K562 (cell line): ENCODE results near the gene GALT. TPM values are rescaled to one million over a fixed set of nuclear protein-coding genes. Genes with fewer than 3 reads are reported as not detected.

Experiments used
- ATF7 ChIP-seq: fragments of 450-650 bp; IDR thresholded peaks from 2 replicates; pipeline ENCODE4 v1.7.1; 2014; ENCODE audit warnings: mild to moderate bottlenecking, moderate library complexity
- CBFA2T3 ChIP-seq: fragments of 450-650 bp; IDR thresholded peaks from 2 replicates; pipeline ENCODE4 v1.6.1; 2017
- CBFB ChIP-seq: sonication (generic); formaldehyde crosslinking; IDR thresholded peaks from 2 replicates; pipeline ENCODE4 v1.4.0; 2020; ENCODE audit warnings: mild to moderate bottlenecking, missing genetic modification reagents
- CTBP1 ChIP-seq: fragments of 450-650 bp; IDR thresholded peaks from 2 replicates; pipeline ENCODE4 v1.6.1; 2016; ENCODE audit warnings: borderline replicate concordance
- FIP1L1 ChIP-seq: fragments of 200-400 bp; formaldehyde crosslinking; IDR thresholded peaks from 2 replicates; pipeline ENCODE4 v1.6.1; 2018; ENCODE audit warnings: mild to moderate bottlenecking, low read depth, low read length; ENCODE audit not compliant: poor library complexity, severe bottlenecking
- ID3 ChIP-seq, 2 experiments: fragments of 250-450 bp in 1 of 2; fragments of 450-650 bp in 1 of 2; sonication (Bioruptor Pico) in 1 of 2; IDR thresholded peaks; 2 replicates each; pipeline versions ENCODE4 v1.6.1 to v1.8.0; 2016 to 2021; ENCODE audit warnings: mild to moderate bottlenecking in 2 of 2, moderate library complexity in 2 of 2, missing compliant biosample characterization in 1 of 2, missing genetic modification characterization in 1 of 2
- MNT ChIP-seq, 2 experiments: fragments of 450-650 bp; conservative IDR thresholded peaks; 2 replicates each; pipeline ENCODE4 v1.6.1; 2017; ENCODE audit warnings: mild to moderate bottlenecking in 2 of 2, moderate library complexity in 2 of 2
- MYC ChIP-seq, 2 experiments: fragments of 250-450 bp in 1 of 2; sonication (Bioruptor Pico) in 1 of 2; IDR thresholded peaks; 2 replicates each; pipeline versions ENCODE4 v1.5.1 to v1.6.1; 2012 to 2021; ENCODE audit warnings: low read depth in 2 of 2, borderline replicate concordance in 1 of 2, improper control_type of control experiment in 1 of 2, low read length in 1 of 2, mild to moderate bottlenecking in 1 of 2, moderate library complexity in 1 of 2
- NRF1 ChIP-seq, 2 experiments: fragments of 450-650 bp; IDR thresholded peaks in 1 of 2; conservative IDR thresholded peaks in 1 of 2; 2 replicates each; pipeline ENCODE4 v1.6.1; 2014; ENCODE audit warnings: mild to moderate bottlenecking in 2 of 2
- RBFOX2 ChIP-seq: fragments of 200-400 bp; formaldehyde crosslinking; IDR thresholded peaks from 2 replicates; pipeline ENCODE4 v1.6.1; 2017; ENCODE audit warnings: low read depth, mild to moderate bottlenecking, low read length, moderate library complexity
- SIN3A ChIP-seq, 2 experiments: fragments of 150-350 bp in 1 of 2; IDR thresholded peaks; 2 replicates each; pipeline ENCODE4 v1.6.1; 2011 to 2016; ENCODE audit warnings: borderline replicate concordance in 2 of 2, low read depth in 2 of 2, low read length in 2 of 2, mild to moderate bottlenecking in 2 of 2, moderate library complexity in 2 of 2; ENCODE audit not compliant: control insufficient read depth in 1 of 2
- SMARCA5 ChIP-seq: fragments of 450-650 bp; IDR thresholded peaks from 2 replicates; pipeline ENCODE4 v1.6.1; 2016
- SMARCB1 ChIP-seq: IDR thresholded peaks from 2 replicates; pipeline ENCODE4 v1.6.1; 2011; ENCODE audit warnings: improper control_type of control experiment, low read depth; ENCODE audit not compliant: insufficient read length
- SMARCE1 ChIP-seq: fragments of 450-650 bp; IDR thresholded peaks from 2 replicates; pipeline ENCODE4 v1.7.1; 2016; ENCODE audit warnings: mild to moderate bottlenecking
- SUPT5H ChIP-seq: fragments of 450-650 bp; IDR thresholded peaks from 2 replicates; pipeline ENCODE4 v1.6.1; 2016
- TEAD1 ChIP-seq, 2 experiments: fragments of 450-650 bp in 1 of 2; sonication (generic) in 1 of 2; formaldehyde crosslinking; IDR thresholded peaks; 2 replicates each; pipeline versions ENCODE4 v1.4.0 to v1.8.0; 2020 to 2022; ENCODE audit warnings: mild to moderate bottlenecking in 2 of 2, missing genetic modification reagents in 1 of 2
- XRCC5 ChIP-seq: fragments of 200-400 bp; formaldehyde crosslinking; IDR thresholded peaks from 2 replicates; pipeline ENCODE4 v1.6.1; 2017; ENCODE audit warnings: low read depth, mild to moderate bottlenecking, low read length
- ZNF124 ChIP-seq: sonication (generic); formaldehyde crosslinking; IDR thresholded peaks from 2 replicates; pipeline ENCODE4 v1.8.1; 2022; ENCODE audit warnings: missing genetic modification reagents
- ZNF696 ChIP-seq: fragments of 250-450 bp; sonication (Bioruptor Pico); conservative IDR thresholded peaks from 2 replicates; pipeline ENCODE4 v1.4.0; 2020; ENCODE audit warnings: mild to moderate bottlenecking, moderate library complexity
- polyA plus RNA-seq, 8 experiments: library from polyadenylated mRNA; depleted of rRNA in 4 of 8; stranded (reverse) in 5 of 8; unstranded in 3 of 8; fragments of >200 nt; fragmentation: Nextera tagmentation in 2 of 8; fragmentation: Illumina TruSeq in 1 of 8; extraction: Ambion mirVana in 2 of 8; extraction: Trizol in 1 of 8; gene quantifications; 2 replicates each; pipeline versions ENCODE4 v1.2.1 to v1.2.3, GENCODE V29; 2011 to 2014; ENCODE audit warnings: inconsistent platforms in 1 of 8, missing spikeins in 1 of 8
- total RNA-seq, 7 experiments: library from RNA; depleted of rRNA in 6 of 7; stranded (reverse); fragments of >200 nt in 6 of 7; fragmentation: Illumina TruSeq in 2 of 7; extraction: Trizol in 2 of 7; gene quantifications; 2 replicates each; pipeline versions ENCODE4 v1.2.1 to v1.2.3, GENCODE V29; 2011 to 2021; ENCODE audit warnings: low replicate concordance in 1 of 7
- TF ChIP-seq, protein P1 (sequence below): fragments of 250-450 bp; sonication (Bioruptor Pico); IDR thresholded peaks from 2 replicates; pipeline ENCODE4 v1.4.0; 2020; ENCODE audit warnings: mild to moderate bottlenecking, moderate library complexity, borderline replicate concordance
- TF ChIP-seq, protein P2 (sequence below): sonication (generic); formaldehyde crosslinking; IDR thresholded peaks from 2 replicates; pipeline ENCODE4 v1.8.0; 2023; ENCODE audit warnings: mild to moderate bottlenecking, missing genetic modification reagents

Gene GALT
- total and polyA plus RNA-seq, 9 of the 15 experiments (the other 6 are each of a cell fraction or from before 2014, with no cell fraction given) = 7.3 to 29.2 (median 15.6) TPM

DNA sequence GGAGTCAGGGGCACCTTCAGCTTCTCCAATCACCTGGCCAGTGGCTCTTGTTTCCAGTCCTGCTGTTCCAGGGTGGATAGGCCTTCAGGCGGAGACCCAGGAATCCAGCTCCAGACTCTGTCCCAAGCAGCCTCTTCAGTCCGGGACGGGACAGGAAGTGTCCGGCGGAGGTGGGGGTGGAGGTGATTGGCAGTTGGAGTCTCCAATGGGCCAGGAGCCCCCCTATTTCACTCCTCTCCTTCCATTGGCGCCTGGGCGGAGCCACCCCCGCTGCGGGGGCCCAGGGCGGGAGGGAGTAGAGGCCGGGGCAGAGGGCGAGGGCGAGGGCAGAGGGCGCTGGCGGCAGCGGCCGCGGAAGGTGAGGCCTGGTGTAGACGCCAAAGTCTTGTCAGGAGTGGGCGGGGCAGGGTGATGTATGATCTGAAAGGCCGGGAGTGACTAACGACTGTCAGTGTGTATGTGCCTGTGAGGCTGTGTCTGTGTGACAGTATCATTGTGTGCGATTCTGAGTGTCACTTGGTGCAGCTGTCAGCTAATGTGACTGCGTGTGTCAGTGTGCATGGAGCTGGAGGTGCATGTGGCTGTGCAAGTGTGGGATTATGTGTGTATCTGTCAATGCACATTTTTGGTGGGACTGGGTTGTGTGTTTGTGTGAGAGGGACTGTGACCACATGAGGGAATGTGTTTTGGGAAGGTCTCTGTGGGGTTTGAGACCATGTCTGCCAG is 5.6 kb downstream of the GALT start, which contains the start of gene IL11RA (continued):
- TF ChIP-seq TEAD1 (CRISPR knock-in tag; IDR thresholded peaks at IDR 0.05) = no peak
- TF ChIP-seq SUPT5H = peak; percentile 31; the same call in 1 of the 2 replicates
- 0 out of 2 replicates have a peak, but pooled peaks have one; percentile 5 for TF ChIP-seq CBFA2T3
- TF ChIP-seq MYC (IDR thresholded peaks at IDR 0.05; ENCODE audit: low read depth, low read length) = peak; percentile 43; the same call in 1 of the 2 replicates
- TF ChIP-seq MYC (CRISPR knock-in tag; IDR thresholded peaks at IDR 0.05; ENCODE audit: borderline replicate concordance, low read depth) = no peak
- no peak for TF ChIP-seq ZNF696
- peak; percentile 47 to 67; a peak in 2 of 4 replicates for TF ChIP-seq SIN3A (IDR thresholded peaks at IDR 0.05; ENCODE audit: borderline replicate concordance in 2 of 2, control insufficient read depth in 1 of 2, low read depth in 2 of 2, low read length in 2 of 2)
- TF ChIP-seq ATF7 = peak; percentile 60; the same call in 1 of the 2 replicates
- TF ChIP-seq FIP1L1 = no peak
- TF ChIP-seq CTBP1 = peak; percentile 67
- TF ChIP-seq SMARCA5 = 0 out of 2 replicates have a peak, but pooled peaks have one; percentile 76
- TF ChIP-seq ZNF124 = no peak
- TF ChIP-seq, protein P1, sequence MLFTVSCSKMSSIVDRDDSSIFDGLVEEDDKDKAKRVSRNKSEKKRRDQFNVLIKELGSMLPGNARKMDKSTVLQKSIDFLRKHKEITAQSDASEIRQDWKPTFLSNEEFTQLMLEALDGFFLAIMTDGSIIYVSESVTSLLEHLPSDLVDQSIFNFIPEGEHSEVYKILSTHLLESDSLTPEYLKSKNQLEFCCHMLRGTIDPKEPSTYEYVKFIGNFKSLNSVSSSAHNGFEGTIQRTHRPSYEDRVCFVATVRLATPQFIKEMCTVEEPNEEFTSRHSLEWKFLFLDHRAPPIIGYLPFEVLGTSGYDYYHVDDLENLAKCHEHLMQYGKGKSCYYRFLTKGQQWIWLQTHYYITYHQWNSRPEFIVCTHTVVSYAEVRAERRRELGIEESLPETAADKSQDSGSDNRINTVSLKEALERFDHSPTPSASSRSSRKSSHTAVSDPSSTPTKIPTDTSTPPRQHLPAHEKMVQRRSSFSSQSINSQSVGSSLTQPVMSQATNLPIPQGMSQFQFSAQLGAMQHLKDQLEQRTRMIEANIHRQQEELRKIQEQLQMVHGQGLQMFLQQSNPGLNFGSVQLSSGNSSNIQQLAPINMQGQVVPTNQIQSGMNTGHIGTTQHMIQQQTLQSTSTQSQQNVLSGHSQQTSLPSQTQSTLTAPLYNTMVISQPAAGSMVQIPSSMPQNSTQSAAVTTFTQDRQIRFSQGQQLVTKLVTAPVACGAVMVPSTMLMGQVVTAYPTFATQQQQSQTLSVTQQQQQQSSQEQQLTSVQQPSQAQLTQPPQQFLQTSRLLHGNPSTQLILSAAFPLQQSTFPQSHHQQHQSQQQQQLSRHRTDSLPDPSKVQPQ (CRISPR knock-in tag) = no peak
- TF ChIP-seq SMARCE1 = 0 out of 2 replicates have a peak, but pooled peaks have one; percentile 35
- peak; percentile 44 to 63; a peak in 2 of 4 replicates for TF ChIP-seq MNT (conservative IDR thresholded peaks at IDR 0.05)
- TF ChIP-seq, protein P2, sequence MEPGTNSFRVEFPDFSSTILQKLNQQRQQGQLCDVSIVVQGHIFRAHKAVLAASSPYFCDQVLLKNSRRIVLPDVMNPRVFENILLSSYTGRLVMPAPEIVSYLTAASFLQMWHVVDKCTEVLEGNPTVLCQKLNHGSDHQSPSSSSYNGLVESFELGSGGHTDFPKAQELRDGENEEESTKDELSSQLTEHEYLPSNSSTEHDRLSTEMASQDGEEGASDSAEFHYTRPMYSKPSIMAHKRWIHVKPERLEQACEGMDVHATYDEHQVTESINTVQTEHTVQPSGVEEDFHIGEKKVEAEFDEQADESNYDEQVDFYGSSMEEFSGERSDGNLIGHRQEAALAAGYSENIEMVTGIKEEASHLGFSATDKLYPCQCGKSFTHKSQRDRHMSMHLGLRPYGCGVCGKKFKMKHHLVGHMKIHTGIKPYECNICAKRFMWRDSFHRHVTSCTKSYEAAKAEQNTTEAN (CRISPR knock-in tag) = no peak
- peak; percentile 45 to 46; a peak in 3 of 4 replicates for TF ChIP-seq NRF1 (conservative IDR thresholded peaks at IDR 0.05 in 1 of 2, IDR thresholded peaks at IDR 0.05 in 1 of 2)
- no peak for TF ChIP-seq SMARCB1
- 0 out of 2 replicates have a peak, but pooled peaks have one; percentile 28 for TF ChIP-seq XRCC5
- no peak for TF ChIP-seq CBFB (CRISPR knock-in tag)
- no peak for TF ChIP-seq ID3 (CRISPR knock-in tag; IDR thresholded peaks at IDR 0.05)
- no peak for TF ChIP-seq ID3 (tag; IDR thresholded peaks at IDR 0.05)
- TF ChIP-seq RBFOX2 = peak; percentile 67
